HepG2 (cell line): ENCODE results near the gene KLF6. TPM values are rescaled to one million over a fixed set of nuclear protein-coding genes. Genes with fewer than 3 reads are reported as not detected.
A peak's percentile ranks its signal among the peaks of the same experiment; 100 is the strongest.

Experiments
- GLI4 ChIP-seq: sonication (generic); formaldehyde crosslinking; IDR thresholded peaks from 2 replicates; pipeline ENCODE4 v1.5.1; 2020; ENCODE audit warnings: missing genetic modification reagents, mild to moderate bottlenecking, moderate library complexity, borderline replicate concordance
- MED13 ChIP-seq: sonication (generic); formaldehyde crosslinking; IDR thresholded peaks from 2 replicates; pipeline ENCODE4 v1.5.0; 2020; ENCODE audit warnings: missing genetic modification reagents
- MTF2 ChIP-seq: sonication (generic); formaldehyde crosslinking; IDR thresholded peaks from 2 replicates; pipeline ENCODE4 v1.5.0; 2020; ENCODE audit warnings: missing genetic modification reagents, borderline replicate concordance
- NR2F2 ChIP-seq: IDR thresholded peaks from 2 replicates; pipeline ENCODE4 v1.6.1; 2012; ENCODE audit warnings: low read depth, inconsistent platforms, borderline replicate concordance
- NRL ChIP-seq: sonication (generic); formaldehyde crosslinking; IDR thresholded peaks from 2 replicates; pipeline ENCODE4 v1.5.0; 2020; ENCODE audit warnings: missing genetic modification reagents, mild to moderate bottlenecking, moderate library complexity, borderline replicate concordance
- REL ChIP-seq: sonication (generic); formaldehyde crosslinking; conservative IDR thresholded peaks from 2 replicates; pipeline ENCODE4 v1.8.0; 2022; ENCODE audit warnings: mild to moderate bottlenecking, missing genetic modification reagents, moderate library complexity
- SALL1 ChIP-seq: sonication (generic); formaldehyde crosslinking; IDR thresholded peaks from 2 replicates; pipeline ENCODE4 v1.8.0; 2022; ENCODE audit warnings: mild to moderate bottlenecking, missing genetic modification reagents
- TBP ChIP-seq: sonication (generic); formaldehyde crosslinking; IDR thresholded peaks from 2 replicates; pipeline ENCODE4 v1.5.0; 2020; ENCODE audit warnings: missing genetic modification reagents
- TMF1 ChIP-seq: sonication (generic); formaldehyde crosslinking; IDR thresholded peaks from 2 replicates; pipeline ENCODE4 v1.8.1; 2022; ENCODE audit warnings: low read depth, missing genetic modification reagents
- YEATS2 ChIP-seq: sonication (generic); formaldehyde crosslinking; IDR thresholded peaks from 2 replicates; pipeline ENCODE4 v1.4.0; 2020; ENCODE audit warnings: missing genetic modification reagents, borderline replicate concordance
- ZFP82 ChIP-seq: sonication (generic); formaldehyde crosslinking; IDR thresholded peaks from 2 replicates; pipeline ENCODE4 v1.5.1; 2020; ENCODE audit warnings: mild to moderate bottlenecking, missing genetic modification reagents, borderline replicate concordance
- ZFY ChIP-seq: sonication (generic); formaldehyde crosslinking; IDR thresholded peaks from 2 replicates; pipeline ENCODE4 v1.4.0; 2020; ENCODE audit warnings: missing genetic modification reagents
- ZMYM3 ChIP-seq: sonication (generic); formaldehyde crosslinking; IDR thresholded peaks from 2 replicates; pipeline ENCODE4 v1.5.1; 2020; ENCODE audit warnings: mild to moderate bottlenecking, missing genetic modification reagents
- ZNF251 ChIP-seq: sonication (generic); formaldehyde crosslinking; IDR thresholded peaks from 2 replicates; pipeline ENCODE4 v1.9.0; 2021; ENCODE audit warnings: mild to moderate bottlenecking, missing genetic modification reagents
- ZNF333 ChIP-seq: sonication (generic); formaldehyde crosslinking; IDR thresholded peaks from 2 replicates; pipeline ENCODE4 v1.4.0; 2020; ENCODE audit warnings: mild to moderate bottlenecking, missing genetic modification reagents, borderline replicate concordance
- ZNF672 ChIP-seq: sonication (generic); formaldehyde crosslinking; IDR thresholded peaks from 2 replicates; pipeline ENCODE4 v1.8.1; 2022; ENCODE audit warnings: missing genetic modification reagents
- polyA plus RNA-seq, 8 experiments: library from polyadenylated mRNA; depleted of rRNA in 3 of 8; stranded (reverse) in 7 of 8; unstranded in 1 of 8; fragments of >200 nt; fragmentation: Illumina TruSeq in 4 of 8; extraction: Trizol in 4 of 8; gene quantifications; 2 replicates each; pipeline versions ENCODE4 v1.2.1 to v1.2.3, GENCODE V29; 2011 to 2016; ENCODE audit warnings: low read depth in 4 of 8, missing spikeins in 1 of 8, mixed read lengths in 1 of 8; ENCODE audit not compliant: insufficient read depth in 1 of 8
- total RNA-seq, 5 experiments: library from RNA; depleted of rRNA; stranded (reverse); fragments of >200 nt; fragmentation: Illumina TruSeq; extraction: Trizol; gene quantifications; 2 replicates each; pipeline ENCODE4 v1.2.3, GENCODE V29; 2016; ENCODE audit warnings: low read depth in 1 of 5
- TF ChIP-seq, protein P1 (sequence below): sonication (generic); formaldehyde crosslinking; IDR thresholded peaks from 2 replicates; pipeline ENCODE4 v1.5.0; 2020; ENCODE audit warnings: mild to moderate bottlenecking, missing genetic modification reagents
- TF ChIP-seq, protein P2 (sequence below): sonication (generic); formaldehyde crosslinking; IDR thresholded peaks from 2 replicates; pipeline ENCODE4 v1.4.0; 2020; ENCODE audit warnings: missing genetic modification reagents
- TF ChIP-seq, protein P3 (sequence below): sonication (generic); formaldehyde crosslinking; IDR thresholded peaks from 2 replicates; pipeline ENCODE4 v1.5.0; 2020; ENCODE audit warnings: mild to moderate bottlenecking, missing genetic modification reagents
- TF ChIP-seq, protein P4 (sequence below): sonication (generic); formaldehyde crosslinking; IDR thresholded peaks from 2 replicates; pipeline ENCODE4 v1.4.0; 2020; ENCODE audit warnings: mild to moderate bottlenecking, missing genetic modification reagents
- TF ChIP-seq, protein P5 (sequence below): sonication (generic); formaldehyde crosslinking; conservative IDR thresholded peaks from 2 replicates; pipeline ENCODE4 v1.8.0; 2022; ENCODE audit warnings: low read depth, missing genetic modification reagents

KLF6 gene
- total and polyA plus RNA-seq, 2 of the 13 experiments (the other 11 are each of a cell fraction or from before 2014, with no cell fraction given), result 27.0 to 71.9 TPM

DNA sequence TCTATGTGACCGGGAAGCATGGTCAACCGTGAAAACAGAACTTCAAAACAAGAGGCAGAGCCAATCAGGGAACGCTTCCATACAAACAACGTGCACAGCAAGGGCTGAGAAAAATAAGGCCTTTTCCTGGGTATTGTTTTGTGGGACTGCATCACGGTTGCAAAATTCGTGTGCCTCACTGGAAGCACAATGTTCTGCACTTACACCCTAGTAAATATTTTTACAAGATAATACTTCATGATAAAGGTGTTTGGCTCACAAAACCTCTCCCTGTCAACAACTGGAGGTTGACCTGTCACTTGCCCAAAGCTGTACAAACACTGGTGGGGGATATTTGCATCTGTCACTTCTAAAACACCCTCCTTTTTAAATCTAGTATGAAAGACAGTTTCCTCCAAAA lies 37.0 kb downstream of the KLF6 start (continued):
- TF ChIP-seq, protein P1, sequence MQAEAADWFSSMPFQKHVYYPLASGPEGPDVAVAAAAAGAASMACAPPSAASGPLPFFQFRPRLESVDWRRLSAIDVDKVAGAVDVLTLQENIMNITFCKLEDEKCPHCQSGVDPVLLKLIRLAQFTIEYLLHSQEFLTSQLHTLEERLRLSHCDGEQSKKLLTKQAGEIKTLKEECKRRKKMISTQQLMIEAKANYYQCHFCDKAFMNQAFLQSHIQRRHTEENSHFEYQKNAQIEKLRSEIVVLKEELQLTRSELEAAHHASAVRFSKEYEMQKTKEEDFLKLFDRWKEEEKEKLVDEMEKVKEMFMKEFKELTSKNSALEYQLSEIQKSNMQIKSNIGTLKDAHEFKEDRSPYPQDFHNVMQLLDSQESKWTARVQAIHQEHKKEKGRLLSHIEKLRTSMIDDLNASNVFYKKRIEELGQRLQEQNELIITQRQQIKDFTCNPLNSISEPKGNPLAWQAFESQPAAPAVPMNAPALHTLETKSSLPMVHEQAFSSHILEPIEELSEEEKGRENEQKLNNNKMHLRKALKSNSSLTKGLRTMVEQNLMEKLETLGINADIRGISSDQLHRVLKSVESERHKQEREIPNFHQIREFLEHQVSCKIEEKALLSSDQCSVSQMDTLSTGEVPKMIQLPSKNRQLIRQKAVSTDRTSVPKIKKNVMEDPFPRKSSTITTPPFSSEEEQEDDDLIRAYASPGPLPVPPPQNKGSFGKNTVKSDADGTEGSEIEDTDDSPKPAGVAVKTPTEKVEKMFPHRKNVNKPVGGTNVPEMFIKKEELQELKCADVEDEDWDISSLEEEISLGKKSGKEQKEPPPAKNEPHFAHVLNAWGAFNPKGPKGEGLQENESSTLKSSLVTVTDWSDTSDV (CRISPR knock-in tag), result no peak
- no peak for TF ChIP-seq YEATS2 (CRISPR knock-in tag)
- no peak for TF ChIP-seq NRL (CRISPR knock-in tag)
- TF ChIP-seq MTF2 (CRISPR knock-in tag), result no peak
- TF ChIP-seq NR2F2, result peak; percentile 79
- TF ChIP-seq, protein P2, sequence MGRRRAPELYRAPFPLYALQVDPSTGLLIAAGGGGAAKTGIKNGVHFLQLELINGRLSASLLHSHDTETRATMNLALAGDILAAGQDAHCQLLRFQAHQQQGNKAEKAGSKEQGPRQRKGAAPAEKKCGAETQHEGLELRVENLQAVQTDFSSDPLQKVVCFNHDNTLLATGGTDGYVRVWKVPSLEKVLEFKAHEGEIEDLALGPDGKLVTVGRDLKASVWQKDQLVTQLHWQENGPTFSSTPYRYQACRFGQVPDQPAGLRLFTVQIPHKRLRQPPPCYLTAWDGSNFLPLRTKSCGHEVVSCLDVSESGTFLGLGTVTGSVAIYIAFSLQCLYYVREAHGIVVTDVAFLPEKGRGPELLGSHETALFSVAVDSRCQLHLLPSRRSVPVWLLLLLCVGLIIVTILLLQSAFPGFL (CRISPR knock-in tag), result no peak
- no peak for TF ChIP-seq TMF1
- no peak for TF ChIP-seq ZMYM3 (CRISPR knock-in tag)
- no peak for TF ChIP-seq ZFY (CRISPR knock-in tag)
- TF ChIP-seq GLI4, result no peak
- TF ChIP-seq REL (CRISPR knock-in tag), result no peak
- TF ChIP-seq, protein P3, sequence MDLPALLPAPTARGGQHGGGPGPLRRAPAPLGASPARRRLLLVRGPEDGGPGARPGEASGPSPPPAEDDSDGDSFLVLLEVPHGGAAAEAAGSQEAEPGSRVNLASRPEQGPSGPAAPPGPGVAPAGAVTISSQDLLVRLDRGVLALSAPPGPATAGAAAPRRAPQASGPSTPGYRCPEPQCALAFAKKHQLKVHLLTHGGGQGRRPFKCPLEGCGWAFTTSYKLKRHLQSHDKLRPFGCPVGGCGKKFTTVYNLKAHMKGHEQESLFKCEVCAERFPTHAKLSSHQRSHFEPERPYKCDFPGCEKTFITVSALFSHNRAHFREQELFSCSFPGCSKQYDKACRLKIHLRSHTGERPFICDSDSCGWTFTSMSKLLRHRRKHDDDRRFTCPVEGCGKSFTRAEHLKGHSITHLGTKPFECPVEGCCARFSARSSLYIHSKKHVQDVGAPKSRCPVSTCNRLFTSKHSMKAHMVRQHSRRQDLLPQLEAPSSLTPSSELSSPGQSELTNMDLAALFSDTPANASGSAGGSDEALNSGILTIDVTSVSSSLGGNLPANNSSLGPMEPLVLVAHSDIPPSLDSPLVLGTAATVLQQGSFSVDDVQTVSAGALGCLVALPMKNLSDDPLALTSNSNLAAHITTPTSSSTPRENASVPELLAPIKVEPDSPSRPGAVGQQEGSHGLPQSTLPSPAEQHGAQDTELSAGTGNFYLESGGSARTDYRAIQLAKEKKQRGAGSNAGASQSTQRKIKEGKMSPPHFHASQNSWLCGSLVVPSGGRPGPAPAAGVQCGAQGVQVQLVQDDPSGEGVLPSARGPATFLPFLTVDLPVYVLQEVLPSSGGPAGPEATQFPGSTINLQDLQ, result no peak
- TF ChIP-seq, protein P4, sequence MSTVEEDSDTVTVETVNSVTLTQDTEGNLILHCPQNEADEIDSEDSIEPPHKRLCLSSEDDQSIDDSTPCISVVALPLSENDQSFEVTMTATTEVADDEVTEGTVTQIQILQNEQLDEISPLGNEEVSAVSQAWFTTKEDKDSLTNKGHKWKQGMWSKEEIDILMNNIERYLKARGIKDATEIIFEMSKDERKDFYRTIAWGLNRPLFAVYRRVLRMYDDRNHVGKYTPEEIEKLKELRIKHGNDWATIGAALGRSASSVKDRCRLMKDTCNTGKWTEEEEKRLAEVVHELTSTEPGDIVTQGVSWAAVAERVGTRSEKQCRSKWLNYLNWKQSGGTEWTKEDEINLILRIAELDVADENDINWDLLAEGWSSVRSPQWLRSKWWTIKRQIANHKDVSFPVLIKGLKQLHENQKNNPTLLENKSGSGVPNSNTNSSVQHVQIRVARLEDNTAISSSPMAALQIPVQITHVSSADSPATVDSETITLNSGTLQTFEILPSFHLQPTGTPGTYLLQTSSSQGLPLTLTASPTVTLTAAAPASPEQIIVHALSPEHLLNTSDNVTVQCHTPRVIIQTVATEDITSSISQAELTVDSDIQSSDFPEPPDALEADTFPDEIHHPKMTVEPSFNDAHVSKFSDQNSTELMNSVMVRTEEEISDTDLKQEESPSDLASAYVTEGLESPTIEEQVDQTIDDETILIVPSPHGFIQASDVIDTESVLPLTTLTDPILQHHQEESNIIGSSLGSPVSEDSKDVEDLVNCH (CRISPR knock-in tag), result no peak
- TF ChIP-seq MED13, result no peak
- TF ChIP-seq, protein P5, sequence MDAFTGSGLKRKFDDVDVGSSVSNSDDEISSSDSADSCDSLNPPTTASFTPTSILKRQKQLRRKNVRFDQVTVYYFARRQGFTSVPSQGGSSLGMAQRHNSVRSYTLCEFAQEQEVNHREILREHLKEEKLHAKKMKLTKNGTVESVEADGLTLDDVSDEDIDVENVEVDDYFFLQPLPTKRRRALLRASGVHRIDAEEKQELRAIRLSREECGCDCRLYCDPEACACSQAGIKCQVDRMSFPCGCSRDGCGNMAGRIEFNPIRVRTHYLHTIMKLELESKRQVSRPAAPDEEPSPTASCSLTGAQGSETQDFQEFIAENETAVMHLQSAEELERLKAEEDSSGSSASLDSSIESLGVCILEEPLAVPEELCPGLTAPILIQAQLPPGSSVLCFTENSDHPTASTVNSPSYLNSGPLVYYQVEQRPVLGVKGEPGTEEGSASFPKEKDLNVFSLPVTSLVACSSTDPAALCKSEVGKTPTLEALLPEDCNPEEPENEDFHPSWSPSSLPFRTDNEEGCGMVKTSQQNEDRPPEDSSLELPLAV (CRISPR knock-in tag), result no peak
- TF ChIP-seq ZNF672 (CRISPR knock-in tag), result no peak
- no peak for TF ChIP-seq ZNF251 (CRISPR knock-in tag)
- peak; percentile 56; the same call in 1 of the 2 replicates for TF ChIP-seq SALL1 (CRISPR knock-in tag)
- no peak for TF ChIP-seq ZNF333 (CRISPR knock-in tag)
- TF ChIP-seq ZFP82 (CRISPR knock-in tag), result no peak
- TF ChIP-seq TBP, result no peak
